HG03442 (cell line): ENCODE results near the gene BSND.

Experiments
- ATAC-seq: cut with Tn5 transposase; IDR thresholded peaks from one replicate; pipeline ENCODE4 v1.9.1; 2021; ENCODE audit warnings: mild to moderate bottlenecking, moderate library complexity; ENCODE audit not compliant: unreplicated experiment

BSND gene

GRCh38 chr1:55060133-55060999 lies 61.6 kb downstream of the BSND start:
- peak; percentile 63 for ATAC-seq

GRCh38 chr1:55061000-55061705 lies 62.4 kb downstream of the BSND start:
- ATAC-seq = no peak
